Measurements from ENCODE around the gene HS2ST1.
"Not testable (repeated sequence)": the region's sequence is repeated elsewhere in the genome, so short reads cannot be mapped to it uniquely, and the experiment has no call there.

The HS2ST1 gene

DNA sequence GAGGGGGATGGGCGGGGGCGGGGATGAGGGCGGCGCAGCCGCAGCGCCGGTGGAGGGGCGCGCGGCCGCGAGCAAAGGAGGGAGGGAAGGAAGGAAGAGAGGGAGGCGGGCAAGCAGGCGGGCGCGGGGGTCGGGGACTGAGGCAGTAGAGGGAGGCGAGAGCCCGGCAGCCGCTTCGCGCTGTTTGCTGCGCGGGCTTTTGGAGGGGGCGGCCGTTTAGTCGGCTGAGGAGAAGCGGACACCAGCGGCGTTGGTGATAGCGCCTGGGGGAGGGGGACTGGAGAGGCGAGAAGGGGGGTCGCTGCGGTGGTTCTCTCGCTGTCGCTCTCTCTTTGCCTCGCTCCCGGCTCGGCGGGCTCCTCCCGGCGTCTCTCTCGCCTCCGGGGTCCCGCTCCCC is at the start of gene HS2ST1:
Gene HS2ST1, plus strand, starts transcription at position 35 of the 397 bp plus-strand sequence.
- no peaks in the 10 kb centered on the region for H3K9me3 ChIP-seq
- H3K27ac ChIP-seq, result peak within 1 kb of the TSS; percentile 87 to 92
- DNase-seq, result no peak
- intact Hi-C loops (cut with DNase I; ENCODE audit: low total_unique reads), result loop anchor here (10.0 kb wide), 1 partner anchor 420 kb away; no protein-coding TSS in a partner anchor
- TF ChIP-seq, protein P1, sequence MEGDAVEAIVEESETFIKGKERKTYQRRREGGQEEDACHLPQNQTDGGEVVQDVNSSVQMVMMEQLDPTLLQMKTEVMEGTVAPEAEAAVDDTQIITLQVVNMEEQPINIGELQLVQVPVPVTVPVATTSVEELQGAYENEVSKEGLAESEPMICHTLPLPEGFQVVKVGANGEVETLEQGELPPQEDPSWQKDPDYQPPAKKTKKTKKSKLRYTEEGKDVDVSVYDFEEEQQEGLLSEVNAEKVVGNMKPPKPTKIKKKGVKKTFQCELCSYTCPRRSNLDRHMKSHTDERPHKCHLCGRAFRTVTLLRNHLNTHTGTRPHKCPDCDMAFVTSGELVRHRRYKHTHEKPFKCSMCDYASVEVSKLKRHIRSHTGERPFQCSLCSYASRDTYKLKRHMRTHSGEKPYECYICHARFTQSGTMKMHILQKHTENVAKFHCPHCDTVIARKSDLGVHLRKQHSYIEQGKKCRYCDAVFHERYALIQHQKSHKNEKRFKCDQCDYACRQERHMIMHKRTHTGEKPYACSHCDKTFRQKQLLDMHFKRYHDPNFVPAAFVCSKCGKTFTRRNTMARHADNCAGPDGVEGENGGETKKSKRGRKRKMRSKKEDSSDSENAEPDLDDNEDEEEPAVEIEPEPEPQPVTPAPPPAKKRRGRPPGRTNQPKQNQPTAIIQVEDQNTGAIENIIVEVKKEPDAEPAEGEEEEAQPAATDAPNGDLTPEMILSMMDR (IDR thresholded peaks at IDR 0.05), result no peak
- peaks cover 0 to 31% (median 22%) of the 10 kb centered on the region in 4 donors for H3K4me1 ChIP-seq
- H3K4me3 ChIP-seq, result peak within 1 kb of the TSS; percentile 79 to 92
- H3K27me3 ChIP-seq, result no peaks in the 10 kb centered on the region
- no peaks in the 10 kb centered on the region for H3K36me3 ChIP-seq

- no peaks in the 10 kb centered on the region for H3K9me3 ChIP-seq
- peaks cover 0 to 10% (median 2%) of the 10 kb centered on the region in 4 donors for H3K4me1 ChIP-seq
- H3K27ac ChIP-seq, result no peak overlapping the region
- H3K4me3 ChIP-seq, result no peak overlapping the region
- DNase-seq, result no peak
- H3K36me3 ChIP-seq, result peaks cover 0 to 5% (median 0%) of the 10 kb centered on the region in 3 donors
- intact Hi-C loops (cut with DNase I; ENCODE audit: low total_unique reads), result no loop called here
- H3K27me3 ChIP-seq, result no peaks in the 10 kb centered on the region
- TF ChIP-seq, protein P1 (IDR thresholded peaks at IDR 0.05), result no peak
Observed at GRCh38 chr1:86865973-86866637, 48.3 kb upstream of the HS2ST1 start.

GRCh38 chr1:86866665-86867064 is 47.8 kb upstream of the HS2ST1 start:
- intact Hi-C loops (cut with DNase I; ENCODE audit: low total_unique reads), result no loop called here
- DNase-seq, result no peak
- H3K27ac ChIP-seq, result no peak overlapping the region
- H3K36me3 ChIP-seq, result peaks cover 0 to 5% (median 0%) of the 10 kb centered on the region in 3 donors
- TF ChIP-seq, protein P1 (IDR thresholded peaks at IDR 0.05), result no peak
- peaks cover 0 to 10% (median 2%) of the 10 kb centered on the region in 4 donors for H3K4me1 ChIP-seq
- H3K9me3 ChIP-seq, result no peaks in the 10 kb centered on the region
- H3K27me3 ChIP-seq, result no peaks in the 10 kb centered on the region
- H3K4me3 ChIP-seq, result no peak overlapping the region

GRCh38 chr1:86867278-86867677 is 47.2 kb upstream of the HS2ST1 start:
- peaks cover 0 to 10% (median 2%) of the 10 kb centered on the region in 4 donors for H3K4me1 ChIP-seq
- intact Hi-C loops (cut with DNase I; ENCODE audit: low total_unique reads); H3K36me3 ChIP-seq; H3K9me3 ChIP-seq; H3K4me3 ChIP-seq; DNase-seq; H3K27ac ChIP-seq; H3K27me3 ChIP-seq: not testable (repeated sequence)

- intact Hi-C loops (cut with DNase I; ENCODE audit: low total_unique reads), result no loop called here
- DNase-seq, result no peak
- Histone ChIP-seq H3K27me3 (no peaks in the 10 kb centered on the region), H3K27ac (no peak overlapping the region), H3K9me3 (no peaks in the 10 kb centered on the region), H3K36me3 (peaks cover 0 to 10% (median 0%) of the 10 kb centered on the region in 3 donors), H3K4me3 (no peak overlapping the region), H3K4me1 (peaks cover 0 to 10% (median 2%) of the 10 kb centered on the region in 4 donors)
- TF ChIP-seq, protein P1 (IDR thresholded peaks at IDR 0.05), result no peak
Observed at GRCh38 chr1:86868477-86868876, 46.0 kb upstream of the HS2ST1 start.

GRCh38 chr1:86871001-86871400 is 43.4 kb upstream of the HS2ST1 start:
- TF ChIP-seq, protein P1 (IDR thresholded peaks at IDR 0.05), result no peak
- Histone ChIP-seq H3K4me1 (peaks cover 0 to 10% (median 2%) of the 10 kb centered on the region in 4 donors), H3K9me3 (no peaks in the 10 kb centered on the region), H3K27ac (no peak overlapping the region), H3K4me3 (no peak overlapping the region), H3K36me3 (peaks cover 0 to 10% (median 0%) of the 10 kb centered on the region in 3 donors), H3K27me3 (no peaks in the 10 kb centered on the region)
- intact Hi-C loops (cut with DNase I; ENCODE audit: low total_unique reads), result no loop called here
- DNase-seq, result no peak
